ENCODE data around the gene PGC.

Gene PGC

GRCh38 chr6:41743406-41744235 is 3.6 kb downstream of the PGC start:
- DNase-seq, result no peak

- no peak for DNase-seq
Measured at GRCh38 chr6:41741625-41742490, 5.3 kb downstream of the PGC start.

- DNase-seq, result no peak
Measured at GRCh38 chr6:41740366-41741162, 6.6 kb downstream of the PGC start.

- no peak for DNase-seq
Measured at GRCh38 chr6:41739041-41739440, 8.2 kb downstream of the PGC start.

- DNase-seq, result no peak
Measured at GRCh38 chr6:41737591-41738130, 9.5 kb downstream of the PGC start.

- DNase-seq, result no peak
Measured at GRCh38 chr6:41736800-41737555, 10.2 kb downstream of the PGC start.

- DNase-seq, result no peak
Measured at GRCh38 chr6:41736186-41736733, 10.9 kb downstream of the PGC start.

GRCh38 chr6:41735427-41736185 is 11.6 kb downstream of the PGC start, which contains the start of gene TFEB:
Gene TFEB (minus strand): TSS chr6:41735608. CDS start chr6:41691213, 44,395 bp downstream.
- DNase-seq, result peak; percentile 71

- peak; percentile 15 for DNase-seq
Measured at GRCh38 chr6:41734666-41735426, 12.4 kb downstream of the PGC start.

- DNase-seq, result peak; percentile 71
Measured at GRCh38 chr6:41733707-41734665, 13.2 kb downstream of the PGC start.

GRCh38 chr6:41733360-41733706 is 13.9 kb downstream of the PGC start:
- no peak for DNase-seq

GRCh38 chr6:41732591-41733359 is 14.4 kb downstream of the PGC start:
- no peak for DNase-seq

GRCh38 chr6:41732149-41732548 is 15.0 kb downstream of the PGC start:
- no peak for DNase-seq

GRCh38 chr6:41731561-41732086 is 15.6 kb downstream of the PGC start:
- no peak for DNase-seq

- DNase-seq, result no peak
Measured at GRCh38 chr6:41730531-41731436, 16.4 kb downstream of the PGC start.

- no peak for DNase-seq
Measured at GRCh38 chr6:41729624-41730023, 17.6 kb downstream of the PGC start.

- no peak for DNase-seq
Measured at GRCh38 chr6:41728954-41729353, 18.2 kb downstream of the PGC start.
